Stimulated activated naive CD4-positive, alpha-beta T cell (primary cell): ENCODE data around the gene PLA2G15.

Experiments used
- DNase-seq, 6 experiments: peaks; one replicate each; lab custom pipeline; 2025; lab: John Stamatoyannopoulos, UW

PLA2G15 gene

GRCh38 chr16:68252383-68252782 is 7.2 kb downstream of the PLA2G15 start:
- no peak for DNase-seq

DNA sequence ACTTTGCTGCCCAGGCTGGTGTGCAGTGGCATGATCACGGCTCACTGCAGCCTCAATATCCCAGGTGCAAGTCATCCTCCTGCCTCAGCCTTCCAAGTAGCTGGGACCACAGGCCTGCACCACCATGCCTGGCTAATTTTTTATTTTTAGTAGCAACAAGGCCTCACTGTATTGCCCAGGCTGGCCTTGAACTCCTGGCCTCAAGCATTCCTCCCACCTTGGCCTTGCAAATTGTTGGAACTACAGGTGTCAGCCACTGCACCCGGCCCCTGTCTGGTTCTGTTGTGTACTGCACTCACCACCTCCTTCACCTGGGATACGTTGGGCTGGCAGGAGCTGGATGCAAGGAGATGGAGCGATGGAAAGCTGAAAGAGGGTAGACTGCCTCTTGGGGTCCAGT is 8.5 kb downstream of the PLA2G15 start:
- no peak for DNase-seq

DNA sequence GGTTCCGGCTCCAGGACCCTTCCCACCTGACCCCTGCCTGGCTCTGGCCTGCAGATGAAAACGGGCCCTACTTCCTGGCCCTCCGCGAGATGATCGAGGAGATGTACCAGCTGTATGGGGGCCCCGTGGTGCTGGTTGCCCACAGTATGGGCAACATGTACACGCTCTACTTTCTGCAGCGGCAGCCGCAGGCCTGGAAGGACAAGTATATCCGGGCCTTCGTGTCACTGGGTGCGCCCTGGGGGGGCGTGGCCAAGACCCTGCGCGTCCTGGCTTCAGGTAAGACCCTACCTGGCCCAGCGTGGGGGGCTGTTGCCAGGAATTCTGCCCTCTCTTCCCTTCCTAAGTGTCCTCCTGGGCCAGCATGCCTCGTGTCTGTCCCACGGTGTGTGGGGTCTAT is 10.5 kb downstream of the PLA2G15 start:
- DNase-seq: no peak

GRCh38 chr16:68257251-68257905 is 12.2 kb downstream of the PLA2G15 start:
- DNase-seq: peak in 3 of 6 experiments; percentile 32 to 51 (median 48)

DNA sequence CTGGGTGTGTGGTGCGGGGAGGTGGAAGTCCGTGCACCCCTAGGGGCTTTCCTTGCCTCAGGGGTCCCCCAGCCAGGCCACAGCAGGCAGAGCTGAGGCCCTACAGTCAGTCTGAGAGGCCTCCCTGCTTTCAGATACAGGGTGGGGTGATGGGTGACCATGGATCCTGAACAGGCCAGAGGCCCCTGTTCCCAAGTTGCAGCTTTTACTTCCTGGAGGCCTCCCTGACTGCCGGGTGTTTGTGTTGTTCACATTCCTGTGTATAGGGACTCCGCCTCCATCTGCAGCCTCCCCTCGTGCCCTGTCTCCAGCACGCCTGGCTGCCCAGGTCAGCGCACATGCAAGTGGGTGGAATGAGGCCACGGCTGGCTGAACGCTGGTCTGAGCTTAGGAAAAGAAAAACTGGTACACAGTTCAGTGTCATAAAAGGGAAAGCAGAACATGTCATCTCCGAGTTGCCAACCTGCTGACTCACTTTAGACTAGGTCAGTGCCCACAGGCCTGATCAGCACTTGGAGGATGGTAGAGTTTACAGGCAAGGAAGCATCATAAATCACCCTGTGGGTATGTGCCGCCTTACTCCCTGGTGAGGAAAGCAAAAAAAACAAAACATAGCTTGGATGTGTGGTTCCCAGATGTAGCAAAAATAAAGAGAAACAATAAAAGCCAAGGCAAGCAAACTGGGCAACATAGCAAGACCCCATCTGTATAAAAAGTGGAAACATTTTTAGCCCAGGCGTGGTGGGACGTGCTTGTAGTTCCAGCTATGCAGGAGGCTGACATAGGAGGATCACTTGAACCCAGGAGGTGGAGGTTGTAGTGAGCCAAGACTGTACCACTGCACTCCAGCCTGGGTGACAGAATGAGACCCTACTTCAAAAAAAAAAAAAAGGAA is 13.0 kb downstream of the PLA2G15 start:
- DNase-seq: no peak

- no peak for DNase-seq
Measured at GRCh38 chr16:68259007-68259825, 14.0 kb downstream of the PLA2G15 start.

DNA sequence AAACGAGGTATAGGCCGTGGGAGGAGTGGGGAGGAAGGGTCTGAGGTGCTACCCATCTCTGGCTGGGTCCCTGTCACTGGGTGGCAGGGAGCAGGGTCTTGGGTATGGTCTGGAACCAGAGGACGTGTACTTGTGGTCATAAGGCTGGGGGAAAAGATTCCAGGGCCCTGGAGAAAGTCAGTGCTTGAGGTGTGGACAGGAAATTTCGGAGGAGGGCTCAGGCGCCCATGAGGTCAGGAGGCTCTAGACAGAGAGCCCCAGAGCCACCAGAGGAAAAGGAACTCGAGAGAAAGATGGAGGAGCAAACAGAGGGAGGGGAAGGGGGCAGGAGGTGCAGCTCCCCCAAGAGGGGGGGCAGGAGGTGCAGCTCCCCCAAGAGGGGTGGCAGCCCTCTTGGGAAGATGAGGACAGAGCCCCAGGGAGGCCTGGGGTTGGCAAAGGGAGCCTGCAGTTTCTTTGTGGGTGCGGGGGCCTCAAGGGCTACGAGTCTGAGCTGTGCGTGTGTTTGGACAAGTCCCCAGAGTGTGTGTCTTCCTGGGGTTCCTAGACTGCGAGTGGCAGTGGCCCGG is 18.5 kb downstream of the PLA2G15 start:
- no peak for DNase-seq

DNA sequence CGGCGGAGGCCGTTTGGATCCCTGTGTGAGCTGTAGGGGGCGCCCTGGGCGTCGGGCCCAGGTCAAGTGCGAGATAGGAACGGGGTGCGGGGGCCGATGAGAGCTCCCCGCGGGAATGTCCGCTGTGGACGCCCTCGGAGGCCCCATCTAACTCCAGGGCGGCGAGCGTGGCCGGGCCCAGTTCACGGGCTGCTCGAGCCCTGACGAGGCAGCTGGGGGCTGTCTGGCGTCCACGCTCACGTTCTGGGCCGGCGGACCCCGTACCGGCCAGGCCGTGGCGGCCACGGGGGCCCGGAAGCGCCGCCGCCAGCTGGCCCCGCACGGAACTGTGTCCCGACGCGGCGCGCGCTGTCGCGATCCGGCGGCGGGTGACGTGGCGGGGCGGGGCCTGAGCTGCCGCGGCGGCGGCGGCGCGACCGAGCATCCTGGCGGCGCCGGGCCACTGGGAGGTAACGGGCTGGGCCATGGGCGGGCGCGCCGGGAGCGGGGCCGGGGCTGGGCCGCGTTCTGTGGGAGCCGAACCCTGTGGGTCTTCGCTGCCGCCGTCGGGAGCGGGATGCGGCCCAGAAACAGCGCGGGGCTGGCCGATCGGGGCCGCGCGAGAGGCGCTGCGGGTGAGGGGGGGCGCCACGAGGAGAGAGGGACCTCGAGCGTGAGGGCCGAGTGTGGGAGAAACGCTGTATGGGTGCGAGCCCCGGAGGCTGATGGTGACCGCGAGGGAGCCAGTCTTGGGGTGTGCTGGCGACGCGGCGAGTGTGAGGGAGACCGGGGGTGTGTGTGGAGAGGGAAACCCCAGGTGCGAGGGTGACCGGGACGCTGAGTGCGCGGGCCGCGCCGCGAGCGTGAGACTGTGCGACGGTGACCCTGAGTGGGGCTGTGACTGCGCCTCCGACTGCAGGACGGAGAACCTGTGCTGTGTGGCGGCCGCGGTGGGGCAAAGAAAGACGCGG is 19.2 kb downstream of the PLA2G15 start, which contains the start of gene SLC7A6:
SLC7A6 (plus strand) TSS at position 399 of the 950 bp plus-strand sequence. CDS start 10,201 bp downstream, outside the sequence.
- peak; percentile 71 to 81 (median 77) for DNase-seq

- DNase-seq: peak; percentile 11 to 62 (median 44)
Measured at GRCh38 chr16:68265078-68265920, 20.1 kb downstream of the PLA2G15 start.

DNA sequence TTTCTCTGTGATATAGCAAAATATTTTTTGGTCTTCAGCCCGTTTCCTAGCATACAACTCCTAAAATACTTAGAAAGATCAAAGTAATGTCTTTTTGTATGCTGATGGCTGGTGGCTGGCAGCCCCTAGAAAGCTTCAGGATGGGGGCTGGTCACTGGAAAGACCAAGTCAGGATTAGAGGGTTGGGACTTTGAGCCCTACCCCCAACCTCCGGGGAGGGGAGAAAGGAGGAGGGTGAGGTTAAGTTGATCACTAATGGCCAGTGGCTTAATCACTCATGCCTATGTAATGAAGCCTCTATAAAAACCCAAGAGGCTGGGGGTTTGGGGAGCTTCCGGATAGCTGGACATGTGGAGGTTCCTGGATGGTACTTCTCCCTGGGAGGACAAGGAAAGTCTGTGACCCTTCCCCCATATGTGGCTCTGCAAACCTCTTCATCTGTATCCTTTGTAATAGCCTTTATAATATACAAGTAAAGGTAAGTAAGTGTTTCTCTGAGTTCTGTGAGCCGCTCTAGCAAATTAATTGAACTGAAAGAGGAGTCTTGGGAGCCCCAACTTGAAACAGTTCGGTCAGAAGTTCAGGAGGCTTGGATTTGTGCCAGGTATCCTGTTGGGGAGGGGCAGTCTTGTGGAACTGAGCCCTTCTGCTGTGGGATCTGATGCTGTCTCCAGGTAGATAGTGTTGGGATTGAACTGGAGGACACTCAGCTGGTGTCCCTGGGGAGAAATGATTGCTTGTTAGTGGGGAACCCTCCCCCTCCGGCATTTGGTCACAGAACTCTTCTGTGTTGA is 22.6 kb downstream of the PLA2G15 start:
- DNase-seq: no peak

DNA sequence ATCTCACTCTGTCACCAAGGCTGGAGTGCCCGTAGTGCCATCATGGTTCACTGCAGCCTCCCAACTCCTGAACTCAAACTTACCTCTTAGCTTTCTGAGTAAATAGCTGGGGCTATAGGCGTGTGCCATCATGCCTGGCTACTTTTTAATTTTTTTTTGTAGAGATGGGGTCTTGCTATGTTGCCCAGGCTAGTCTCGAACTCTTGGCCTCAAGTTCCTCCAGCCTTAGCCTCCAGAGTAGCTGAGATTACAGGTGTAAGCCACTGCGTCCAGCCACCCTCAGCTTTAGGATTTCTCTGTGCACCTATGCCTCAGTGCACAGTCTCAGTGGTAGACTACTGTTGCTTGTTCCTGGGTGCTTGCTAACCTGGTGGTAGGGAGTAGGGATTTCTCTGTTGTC is 24.6 kb downstream of the PLA2G15 start:
- no peak for DNase-seq

- DNase-seq: no peak
Measured at GRCh38 chr16:68270353-68270752, 25.2 kb downstream of the PLA2G15 start.

- DNase-seq: peak; percentile 63 to 84 (median 80)
Measured at GRCh38 chr16:68272507-68273209, 27.5 kb downstream of the PLA2G15 start.

- DNase-seq: no peak
Measured at GRCh38 chr16:68273459-68273858, 28.3 kb downstream of the PLA2G15 start.

GRCh38 chr16:68273896-68274295 is 28.7 kb downstream of the PLA2G15 start:
- no peak for DNase-seq

GRCh38 chr16:68274441-68274840 is 29.3 kb downstream of the PLA2G15 start:
- no peak for DNase-seq

- DNase-seq: peak; percentile 43 to 90 (median 74)
Measured at GRCh38 chr16:68275611-68276191, 30.5 kb downstream of the PLA2G15 start.

- no peak for DNase-seq
Measured at GRCh38 chr16:68276223-68276622, 31.1 kb downstream of the PLA2G15 start.
